Left lobe of liver (tissue), 2 donors: ENCODE data around the gene POM121. TPM values are rescaled to one million over a fixed set of nuclear protein-coding genes. Genes with fewer than 3 reads are reported as not detected.
A peak's percentile ranks its signal among the peaks of the same experiment; 100 is the strongest.
"Not testable (repeated sequence)": the region's sequence is repeated elsewhere in the genome, so short reads cannot be mapped to it uniquely, and the experiment has no call there.

ENCODE experiments used
- ATAC-seq: fragments of 200-7000 bp; cut with Tn5 transposase; one replicate; pipeline ENCODE4 v1.9.1; 2020; ENCODE audit warnings: mild to moderate bottlenecking, moderate library complexity
- DNase-seq: peaks from one replicate; pipeline ENCODE4 v3.0.0-alpha.2; 2020; ENCODE audit warnings: low spot score
- total RNA-seq: library from RNA; stranded (reverse); gene quantifications from one replicate; pipeline ENCODE4 v1.2.1, GENCODE V29; 2021
- donor health status: DM: no; HTN: no; CAD: no; lungs with moderate emphysema.
- donor health status: DM: no; HTN: yes; CAD: no.

Gene POM121
- total RNA-seq, result 16.8 TPM

GRCh38 chr7:72924733-72925545 is at the start of gene POM121:
TSS of gene POM121 (plus strand) at chr7:72925095. CDS start at chr7:72925122, 27 bp downstream.
- peak; percentile 87 for DNase-seq
- peak; percentile 94 for ATAC-seq

- peak; percentile 93 for DNase-seq
- ATAC-seq, result peak; percentile 99
Measured at GRCh38 chr7:72879079-72879736, 45.7 kb upstream of the POM121 start.

- ATAC-seq (peak; percentile 72), DNase-seq (peak; percentile 86)
Measured at GRCh38 chr7:72879737-72880215, 45.1 kb upstream of the POM121 start.

- not testable (repeated sequence) for ATAC-seq, DNase-seq
Measured at GRCh38 chr7:72891750-72892149, 33.1 kb upstream of the POM121 start.

DNA sequence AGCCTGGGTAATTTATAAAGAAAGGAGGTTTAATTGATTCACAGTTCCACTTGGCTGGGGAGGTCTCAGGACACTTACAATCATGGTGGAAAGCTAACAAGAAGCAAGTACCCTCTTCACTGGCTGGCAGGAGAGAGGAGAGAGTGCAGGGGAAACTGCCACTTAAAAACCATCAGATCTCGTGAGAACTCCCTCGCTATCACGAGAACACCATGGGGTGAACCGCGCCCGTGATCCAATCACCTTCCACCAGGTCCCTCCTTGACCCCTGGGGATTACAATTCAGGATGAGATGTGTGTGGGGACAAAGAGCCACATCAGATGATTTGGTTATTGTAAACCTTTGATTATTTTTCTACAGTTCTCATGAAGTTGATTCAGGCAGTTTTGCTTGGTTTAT is 20.2 kb upstream of the POM121 start:
- not testable (repeated sequence) for DNase-seq, ATAC-seq

DNA sequence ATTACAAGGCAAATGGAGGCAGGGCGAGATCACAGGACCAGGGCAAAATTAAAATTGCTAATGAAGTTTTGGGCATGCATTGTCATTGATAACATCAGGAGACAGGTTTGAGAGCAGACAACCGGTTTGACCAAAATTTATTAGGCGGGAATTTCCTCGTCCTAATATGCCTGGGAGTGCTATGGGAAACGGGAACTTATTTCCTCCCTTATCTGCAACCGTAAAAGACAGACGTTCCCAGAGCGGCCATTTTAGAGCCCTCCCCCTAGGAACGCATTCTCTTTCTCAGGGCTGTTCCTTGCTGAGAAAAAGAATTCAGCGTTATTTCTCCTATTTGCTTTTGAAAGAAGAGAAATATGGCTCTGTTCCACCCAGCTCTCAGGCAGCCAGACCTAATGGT is 16.5 kb upstream of the POM121 start:
- ATAC-seq, DNase-seq: not testable (repeated sequence)

GRCh38 chr7:72911395-72911794 is 13.5 kb upstream of the POM121 start:
- not testable (repeated sequence) for DNase-seq, ATAC-seq

- DNase-seq, ATAC-seq: not testable (repeated sequence)
Measured at GRCh38 chr7:72913750-72914149, 11.1 kb upstream of the POM121 start.

- DNase-seq (peak; percentile 86), ATAC-seq (peak; percentile 91)
Measured at GRCh38 chr7:72914756-72915525, 10.0 kb upstream of the POM121 start.

DNA sequence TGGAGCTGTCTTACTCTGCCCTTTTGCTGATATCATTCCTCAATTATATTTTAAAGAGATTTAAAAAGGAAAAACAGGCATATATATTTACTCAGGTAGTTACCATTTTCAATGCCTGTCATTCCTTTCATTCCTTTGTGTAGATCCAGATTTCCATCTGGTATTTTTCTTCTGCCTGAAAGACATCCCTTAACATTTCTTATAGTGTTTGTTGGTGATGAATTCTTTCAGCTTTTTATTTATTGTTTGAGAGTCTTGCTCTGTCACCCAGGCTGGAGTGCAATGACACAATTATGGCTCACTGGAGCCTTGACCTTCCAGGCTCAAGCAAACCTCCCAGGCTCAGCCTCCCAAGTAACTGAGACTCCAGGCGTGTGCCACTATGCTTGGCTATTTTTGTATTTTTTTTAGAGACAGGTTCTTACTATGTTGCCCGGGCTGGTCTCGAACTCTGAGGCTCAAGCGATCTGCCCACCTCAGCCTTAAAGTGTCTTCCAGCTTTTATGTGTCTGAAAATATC is 5.6 kb upstream of the POM121 start:
- no peak for ATAC-seq
- no peak for DNase-seq

DNA sequence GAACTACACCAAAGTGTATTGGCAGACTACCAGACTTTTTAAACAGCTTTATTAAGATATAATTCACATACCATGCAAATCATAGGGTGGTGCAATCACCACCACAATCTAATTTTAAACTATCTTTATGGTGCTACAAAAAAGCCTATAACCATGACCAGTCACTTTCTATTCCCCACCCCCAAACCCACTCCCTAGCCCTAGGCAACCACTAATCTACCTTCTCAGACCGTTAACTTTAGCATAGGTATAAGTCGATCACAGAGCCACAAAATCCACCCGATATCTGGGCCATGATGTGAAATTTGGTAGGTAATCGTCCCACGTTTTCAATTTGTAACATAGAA is 536 bp upstream of the POM121 start:
- peak; percentile 9 for ATAC-seq
- no peak for DNase-seq

DNA sequence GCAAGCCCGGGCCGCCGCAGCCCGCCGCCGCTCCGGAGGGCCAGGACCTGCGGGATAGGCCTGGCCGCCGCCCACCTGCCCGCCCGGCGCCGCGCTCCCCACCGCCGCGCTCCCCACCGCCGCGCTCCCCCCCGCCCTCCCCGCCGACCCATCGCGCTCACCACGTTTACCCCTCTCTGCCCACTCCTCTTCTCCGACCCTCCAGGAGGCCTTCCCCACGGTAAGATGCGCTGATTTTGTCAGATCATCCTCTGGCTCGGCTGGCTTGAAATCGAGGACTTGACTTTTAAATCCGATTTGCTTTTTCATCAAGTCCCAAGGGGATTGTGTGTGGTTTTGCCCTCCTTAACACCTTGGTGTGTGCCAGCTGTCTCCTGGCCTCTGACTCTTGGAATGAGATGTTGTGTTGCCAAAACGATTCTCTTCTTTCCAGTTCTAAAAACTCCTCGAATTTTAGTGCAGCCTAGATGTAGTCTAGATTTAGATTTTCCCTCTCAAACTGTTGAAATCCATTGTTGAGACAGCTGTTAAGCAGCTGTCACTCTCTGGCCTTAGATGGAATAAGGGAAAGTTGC is 738 bp downstream of the POM121 start:
- DNase-seq, result no peak

GRCh38 chr7:72927791-72928190 is 2.9 kb downstream of the POM121 start:
- ATAC-seq, DNase-seq: not testable (repeated sequence)

More for the DNA sequence above, 738 bp downstream of the POM121 start:
- no peak for ATAC-seq

DNA sequence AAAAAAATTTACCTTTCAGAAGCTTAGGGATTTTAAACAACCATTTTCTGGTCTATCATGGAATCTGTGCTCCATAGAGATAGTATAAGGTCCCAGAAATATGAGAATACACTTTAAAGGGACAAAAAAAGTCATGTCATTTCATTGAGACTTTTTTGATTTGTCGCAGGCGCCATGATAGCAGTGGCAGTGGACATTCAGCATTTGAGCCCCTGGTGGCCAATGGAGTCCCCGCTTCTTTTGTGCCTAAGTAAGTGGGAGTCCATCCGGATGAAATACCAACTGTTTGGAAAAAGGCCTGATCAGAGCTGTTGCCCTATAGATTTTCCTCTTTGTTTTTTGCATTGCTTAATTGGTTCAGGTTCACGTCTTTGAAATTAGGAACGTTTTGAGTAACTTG is 3.3 kb downstream of the POM121 start:
- not testable (repeated sequence) for ATAC-seq, DNase-seq

DNA sequence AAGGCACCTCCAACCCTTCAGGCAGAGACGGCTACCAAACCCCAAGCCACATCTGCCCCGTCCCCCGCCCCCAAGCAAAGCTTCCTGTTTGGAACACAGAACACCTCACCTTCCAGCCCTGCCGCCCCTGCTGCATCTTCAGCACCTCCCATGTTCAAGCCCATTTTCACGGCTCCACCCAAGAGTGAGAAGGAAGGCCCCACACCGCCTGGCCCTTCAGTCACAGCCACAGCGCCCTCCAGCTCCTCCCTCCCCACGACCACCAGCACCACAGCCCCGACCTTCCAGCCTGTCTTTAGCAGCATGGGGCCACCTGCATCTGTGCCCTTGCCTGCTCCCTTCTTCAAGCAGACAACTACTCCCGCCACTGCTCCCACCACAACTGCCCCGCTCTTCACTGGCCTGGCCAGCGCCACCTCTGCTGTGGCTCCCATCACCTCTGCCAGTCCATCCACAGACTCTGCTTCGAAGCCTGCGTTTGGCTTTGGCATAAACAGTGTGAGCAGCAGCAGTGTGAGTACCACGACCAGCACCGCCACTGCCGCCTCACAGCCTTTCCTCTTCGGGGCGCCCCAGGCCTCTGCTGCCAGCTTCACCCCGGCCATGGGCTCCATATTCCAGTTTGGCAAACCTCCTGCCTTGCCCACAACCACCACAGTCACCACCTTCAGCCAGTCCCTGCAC is 17.3 kb downstream of the POM121 start:
- DNase-seq, ATAC-seq: not testable (repeated sequence)

DNA sequence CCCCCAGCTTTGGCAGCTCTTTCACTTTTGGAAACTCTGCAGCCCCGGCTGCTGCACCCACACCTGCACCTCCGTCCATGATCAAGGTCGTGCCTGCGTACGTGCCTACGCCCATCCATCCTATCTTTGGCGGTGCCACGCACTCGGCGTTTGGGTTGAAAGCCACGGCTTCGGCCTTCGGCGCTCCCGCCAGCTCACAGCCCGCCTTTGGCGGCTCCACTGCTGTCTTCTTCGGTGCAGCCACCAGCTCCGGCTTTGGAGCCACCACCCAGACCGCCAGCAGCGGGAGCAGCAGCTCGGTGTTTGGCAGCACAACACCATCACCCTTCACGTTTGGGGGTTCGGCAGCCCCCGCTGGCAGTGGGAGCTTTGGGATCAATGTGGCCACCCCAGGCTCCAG is 18.1 kb downstream of the POM121 start:
- DNase-seq, ATAC-seq: not testable (repeated sequence)

DNA sequence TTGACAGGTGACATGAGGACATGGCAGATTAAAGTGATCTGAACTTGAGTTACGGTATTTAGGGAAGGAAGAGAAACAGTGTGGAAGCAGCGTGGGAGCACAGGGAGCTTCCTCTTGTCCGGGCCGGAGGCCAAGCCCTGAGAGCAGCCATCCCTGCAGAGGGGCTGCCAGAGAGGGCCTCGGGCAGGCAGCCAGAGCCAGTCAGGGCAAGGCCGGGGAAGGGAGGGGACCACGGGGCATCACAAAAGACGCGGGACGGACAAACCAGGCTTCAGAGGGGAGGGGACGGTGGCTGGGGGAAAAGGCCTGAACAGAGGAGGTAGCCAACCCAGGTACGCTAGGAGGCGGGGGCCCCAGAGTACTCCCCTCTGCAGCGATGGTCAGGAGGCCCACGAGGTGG is 20.0 kb downstream of the POM121 start:
- ATAC-seq, DNase-seq: not testable (repeated sequence)

- not testable (repeated sequence) for DNase-seq, ATAC-seq
Measured at GRCh38 chr7:72945597-72945996, 20.7 kb downstream of the POM121 start.

GRCh38 chr7:72946130-72946745 is 21.3 kb downstream of the POM121 start:
- ATAC-seq (peak; percentile 68), DNase-seq (peak; percentile 56)
